Inflammatory macrophage treated with lipopolysaccharide for 4 hours (primary cell): ENCODE results near the gene YIPF7.

Experiments used
- DNase-seq: peaks from one replicate; pipeline ENCODE4 v3.0.0-alpha.2; 2020

The YIPF7 gene

DNA sequence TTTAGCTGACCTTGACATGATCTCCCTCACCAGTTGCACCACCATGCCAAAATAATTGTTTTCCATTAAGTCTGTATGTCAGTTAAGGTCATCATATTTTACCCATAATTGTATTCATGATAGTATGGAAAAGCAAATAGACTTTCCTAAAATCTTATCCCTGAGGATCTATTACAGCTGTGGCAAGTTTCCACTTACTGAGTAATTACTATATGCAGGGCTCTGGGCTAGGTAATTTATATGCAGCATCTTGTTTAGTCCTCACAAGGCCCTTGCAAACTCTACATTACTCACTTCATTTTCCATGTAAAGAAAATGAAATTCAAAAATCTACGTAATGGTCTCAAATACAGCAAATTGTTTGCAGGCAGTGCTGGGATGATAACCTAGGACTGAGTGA lies 34.8 kb downstream of the YIPF7 start:
- no peak for DNase-seq

DNA sequence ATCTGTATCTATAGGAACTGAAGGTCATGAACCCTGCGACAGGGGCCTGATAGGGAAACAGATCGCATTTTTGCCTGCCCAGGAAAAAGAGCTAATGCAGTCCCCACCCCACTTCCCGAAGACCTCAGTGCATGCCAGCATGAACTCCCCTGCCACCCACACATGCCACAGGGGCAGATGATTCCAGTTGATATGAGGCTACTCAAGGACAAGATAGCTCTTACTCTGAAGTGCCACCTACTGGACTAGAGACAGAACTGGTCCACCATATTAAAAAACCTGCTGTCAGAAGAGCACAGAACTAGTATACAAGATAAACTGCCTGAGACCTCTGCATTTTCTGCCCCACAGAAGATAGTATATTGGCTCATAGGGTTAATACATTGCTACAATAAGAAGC lies 68.0 kb downstream of the YIPF7 start:
- no peak for DNase-seq

DNA sequence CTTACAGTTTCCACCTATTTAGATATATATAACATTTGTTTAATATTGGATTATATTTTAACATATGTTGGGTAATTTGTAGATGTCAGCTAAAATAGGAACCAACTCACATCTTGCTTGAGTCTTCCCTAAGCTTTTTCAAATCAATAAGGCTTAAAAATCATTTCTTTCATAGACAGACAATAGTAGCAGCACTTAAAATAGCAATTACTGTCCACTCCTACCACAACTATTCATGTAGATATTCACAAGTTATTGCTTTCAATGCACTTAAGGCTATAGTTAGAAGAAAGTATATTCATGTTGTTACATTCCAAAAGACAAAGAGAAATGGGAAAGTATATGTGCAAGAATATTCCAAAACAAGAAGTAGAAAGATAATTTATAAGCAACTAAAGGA lies 71.2 kb downstream of the YIPF7 start:
- no peak for DNase-seq

DNA sequence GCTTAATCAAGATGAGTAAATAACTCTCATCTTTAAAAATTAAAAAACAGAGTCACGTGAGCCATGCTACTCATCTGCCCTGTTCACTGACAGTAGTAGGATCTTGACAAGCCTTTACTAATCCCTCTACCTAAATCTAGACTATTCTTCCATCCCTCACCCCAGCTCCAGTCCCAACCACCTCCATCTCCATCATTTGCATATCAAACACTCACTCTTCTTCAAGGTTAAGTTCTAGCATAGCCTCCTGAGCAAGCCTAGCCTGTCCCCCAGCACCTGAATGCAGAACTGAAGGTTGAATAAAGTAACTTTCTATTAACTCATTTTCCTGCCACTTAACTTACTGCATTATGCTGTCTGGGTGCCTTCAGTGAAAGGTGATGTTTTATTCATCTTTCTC lies 72.5 kb downstream of the YIPF7 start:
- DNase-seq = no peak
